GM19468 (cell line): ENCODE results near the gene LY9.

ENCODE experiments used
- ATAC-seq: cut with Tn5 transposase; IDR thresholded peaks from one replicate; pipeline ENCODE4 v1.9.1; 2021; ENCODE audit warnings: mild to moderate bottlenecking, moderate library complexity, moderate number of reproducible peaks; ENCODE audit not compliant: unreplicated experiment; ENCODE audit errors: extremely low read depth

The LY9 gene

GRCh38 chr1:160830321-160831153, 34.6 kb downstream of the LY9 start:
- no peak for ATAC-seq

GRCh38 chr1:160834945-160835565, 39.1 kb downstream of the LY9 start:
- no peak for ATAC-seq

- ATAC-seq, result no peak
Measured at GRCh38 chr1:160835751-160836150, 39.8 kb downstream of the LY9 start.

- no peak for ATAC-seq
Measured at GRCh38 chr1:160836561-160836960, 40.6 kb downstream of the LY9 start.

GRCh38 chr1:160836981-160837557, 41.1 kb downstream of the LY9 start:
- no peak for ATAC-seq

GRCh38 chr1:160837558-160838205, 41.7 kb downstream of the LY9 start:
- ATAC-seq, result peak; percentile 50

- no peak for ATAC-seq
Measured at GRCh38 chr1:160838888-160839287, 42.9 kb downstream of the LY9 start.

- ATAC-seq, result no peak
Measured at GRCh38 chr1:160839746-160840145, 43.8 kb downstream of the LY9 start.

- no peak for ATAC-seq
Measured at GRCh38 chr1:160841079-160841478, 45.1 kb downstream of the LY9 start.

- no peak for ATAC-seq
Measured at GRCh38 chr1:160844447-160845232, 48.7 kb downstream of the LY9 start.

GRCh38 chr1:160846281-160846680, 50.3 kb downstream of the LY9 start:
- no peak for ATAC-seq

- ATAC-seq, result no peak
Measured at GRCh38 chr1:160850541-160850940, 54.6 kb downstream of the LY9 start.

- ATAC-seq, result no peak
Measured at GRCh38 chr1:160850993-160851392, 55.0 kb downstream of the LY9 start.

- no peak for ATAC-seq
Measured at GRCh38 chr1:160853014-160853413, 57.0 kb downstream of the LY9 start.

GRCh38 chr1:160853754-160854153, 57.8 kb downstream of the LY9 start:
- no peak for ATAC-seq

- ATAC-seq, result peak; percentile 74
Measured at GRCh38 chr1:160855181-160855981, 59.4 kb downstream of the LY9 start.

GRCh38 chr1:160858097-160858496, 62.1 kb downstream of the LY9 start:
- ATAC-seq, result no peak

- ATAC-seq, result no peak
Measured at GRCh38 chr1:160858507-160858906, 62.5 kb downstream of the LY9 start.

- no peak for ATAC-seq
Measured at GRCh38 chr1:160859166-160859565, 63.2 kb downstream of the LY9 start.
